WTC11 (cell line): ENCODE results near the gene ARHGAP6. TPM values are rescaled to one million over a fixed set of nuclear protein-coding genes. Genes with fewer than 3 reads are reported as not detected.

ENCODE experiments used
- ATAC-seq: fragments of 200-7000 bp; cut with Tn5 transposase; 2 replicates; pipeline ENCODE4 v1.10.0; 2021; ENCODE audit warnings: mild to moderate bottlenecking, moderate library complexity
- CTCF ChIA-PET: fragments of 300-600 bp; sonication (Branson Sonifier 250); formaldehyde crosslinking; loops from one replicate; lab custom pipeline; 2021; ENCODE audit warnings: antibody characterized with exemption; lab: Charles Lee
- POLR2A ChIA-PET: fragments of 350-600 bp; sonication (Branson Sonifier 250); formaldehyde crosslinking; loops from one replicate; lab custom pipeline; 2021; ENCODE audit warnings: antibody characterized with exemption; lab: Charles Lee
- DNase-seq: peaks from one replicate; pipeline ENCODE4 v3.0.0; 2021; ENCODE audit warnings: low spot score
- H3K27ac Mint-ChIP-seq: 2 replicates; pipeline ENCODE4 v1.8.0; 2021; ENCODE audit warnings: mixed read lengths
- H3K27me3 Mint-ChIP-seq: 2 replicates; pipeline ENCODE4 v1.8.0; 2021; ENCODE audit warnings: low read depth, mild to moderate bottlenecking, moderate library complexity, mixed read lengths
- H3K36me3 Mint-ChIP-seq: 2 replicates; pipeline ENCODE4 v1.8.0; 2021; ENCODE audit warnings: mixed read lengths
- H3K4me1 Mint-ChIP-seq: 2 replicates; pipeline ENCODE4 v1.8.0; 2022; ENCODE audit warnings: mixed read lengths
- H3K4me3 Mint-ChIP-seq: 2 replicates; pipeline ENCODE4 v1.8.0; 2021; ENCODE audit warnings: mild to moderate bottlenecking, moderate library complexity, mixed read lengths
- H3K9me3 Mint-ChIP-seq: 2 replicates; pipeline ENCODE4 v1.8.0; 2021; ENCODE audit warnings: mixed read lengths
- ATF1 ChIP-seq: sonication (generic); formaldehyde crosslinking; IDR thresholded peaks from 2 replicates; pipeline ENCODE4 v1.8.1; 2023; ENCODE audit warnings: mild to moderate bottlenecking, moderate library complexity, missing genetic modification reagents
- EMX1 ChIP-seq: fragments of 250-450 bp; sonication (Bioruptor Pico); IDR thresholded peaks from 2 replicates; pipeline ENCODE4 v1.8.0; 2021; ENCODE audit warnings: mild to moderate bottlenecking
- FOXJ3 ChIP-seq: sonication (generic); formaldehyde crosslinking; IDR thresholded peaks from 2 replicates; pipeline ENCODE4 v1.9.0; 2021; ENCODE audit warnings: missing genetic modification reagents, mild to moderate bottlenecking, borderline replicate concordance
- FOXP1 ChIP-seq: sonication (generic); formaldehyde crosslinking; IDR thresholded peaks from 2 replicates; pipeline ENCODE4 v1.8.0; 2022; ENCODE audit warnings: missing genetic modification reagents, mild to moderate bottlenecking, moderate library complexity, borderline replicate concordance
- GRHL2 ChIP-seq: fragments of 250-450 bp; sonication (Bioruptor Pico); IDR thresholded peaks from 2 replicates; pipeline ENCODE4 v1.8.0; 2022; ENCODE audit warnings: mild to moderate bottlenecking, moderate library complexity; ENCODE audit not compliant: insufficient replicate concordance, severe bottlenecking
- IRF2 ChIP-seq: sonication (generic); formaldehyde crosslinking; IDR thresholded peaks from 2 replicates; pipeline ENCODE4 v1.8.0; 2022; ENCODE audit warnings: low read depth, missing genetic modification reagents, borderline replicate concordance
- NFATC4 ChIP-seq: fragments of 250-450 bp; sonication (Bioruptor Pico); IDR thresholded peaks from 2 replicates; pipeline ENCODE4 v1.9.0; 2021; ENCODE audit warnings: mild to moderate bottlenecking
- NFYB ChIP-seq: sonication (generic); formaldehyde crosslinking; conservative IDR thresholded peaks from 2 replicates; pipeline ENCODE4 v1.8.0; 2022; ENCODE audit warnings: low read depth, missing genetic modification reagents
- RORB ChIP-seq: fragments of 250-450 bp; sonication (Bioruptor Pico); IDR thresholded peaks from 2 replicates; pipeline ENCODE4 v1.9.0; 2021; ENCODE audit warnings: mild to moderate bottlenecking
- TP53 ChIP-seq: sonication (generic); formaldehyde crosslinking; IDR thresholded peaks from 2 replicates; pipeline ENCODE4 v1.8.1; 2023; ENCODE audit warnings: mild to moderate bottlenecking, missing genetic modification reagents
- ZBTB21 ChIP-seq: sonication (generic); formaldehyde crosslinking; IDR thresholded peaks from 2 replicates; pipeline ENCODE4 v1.8.1; 2023; ENCODE audit warnings: mild to moderate bottlenecking, missing genetic modification reagents, borderline replicate concordance
- ZNF416 ChIP-seq: fragments of 250-450 bp; sonication (Bioruptor Pico); IDR thresholded peaks from 2 replicates; pipeline ENCODE4 v1.9.0; 2021; ENCODE audit warnings: mild to moderate bottlenecking, inconsistent platforms
- total RNA-seq: library from RNA; stranded (reverse); gene quantifications from 3 replicates; pipeline ENCODE4 v1.2.3, GENCODE V29; 2021
- TF ChIP-seq, protein P1 (sequence below): sonication (generic); formaldehyde crosslinking; IDR thresholded peaks from 2 replicates; pipeline ENCODE4 v1.8.0; 2023; ENCODE audit warnings: missing genetic modification reagents
- TF ChIP-seq, protein P2 (sequence below): sonication (generic); formaldehyde crosslinking; IDR thresholded peaks from 2 replicates; pipeline ENCODE4 v1.8.1; 2023; ENCODE audit warnings: mild to moderate bottlenecking, missing genetic modification reagents
- TF ChIP-seq, protein P3 (sequence below): sonication (generic); formaldehyde crosslinking; IDR thresholded peaks from 2 replicates; pipeline ENCODE4 v1.8.1; 2023; ENCODE audit warnings: mild to moderate bottlenecking, missing genetic modification reagents, moderate library complexity
- TF ChIP-seq, protein P4 (sequence below): sonication (generic); formaldehyde crosslinking; IDR thresholded peaks from 2 replicates; pipeline ENCODE4 v1.8.1; 2022; ENCODE audit warnings: low read depth, missing genetic modification reagents, borderline replicate concordance

Gene ARHGAP6
- total RNA-seq, 1 experiment from 2014 or later = 1.0 TPM

DNA sequence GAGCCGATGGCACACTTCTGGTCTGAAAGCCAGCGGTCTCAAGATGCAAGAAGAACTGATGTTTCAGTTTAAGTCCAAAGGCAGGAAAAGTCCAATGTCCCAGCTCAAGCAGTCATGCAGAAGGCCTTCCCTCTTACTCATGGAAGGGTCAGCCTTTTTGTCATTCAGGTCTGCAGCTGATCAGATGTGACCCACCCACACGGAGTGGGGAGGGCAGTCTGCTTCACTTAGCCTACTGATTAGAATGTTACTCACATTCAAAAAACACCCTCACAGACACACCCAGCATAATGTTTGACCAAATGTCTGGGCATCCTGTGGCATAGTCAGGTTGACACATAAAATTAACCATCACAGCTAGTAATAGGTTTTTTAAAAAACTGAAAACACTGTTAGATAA, 548.0 kb downstream of the ARHGAP6 start:
- ChIA-PET POLR2A (no interaction called here), CTCF (no interaction called here)
- no peaks in the 10 kb centered on the region for H3K9me3 Mint-ChIP-seq
- H3K27ac Mint-ChIP-seq = no peak overlapping the region
- H3K4me1 Mint-ChIP-seq = no peaks in the 10 kb centered on the region
- DNase-seq = no peak
- H3K4me3 Mint-ChIP-seq = no peak overlapping the region
- TF ChIP-seq IRF2 (CRISPR knock-in tag) (no peak), FOXP1 (CRISPR knock-in tag) (no peak), ATF1 (no peak), RORB (CRISPR knock-in tag) (no peak)
- no peak for ATAC-seq
- H3K36me3 Mint-ChIP-seq = peaks cover 49% of the 10 kb centered on the region
- H3K27me3 Mint-ChIP-seq = no peaks in the 10 kb centered on the region

DNA sequence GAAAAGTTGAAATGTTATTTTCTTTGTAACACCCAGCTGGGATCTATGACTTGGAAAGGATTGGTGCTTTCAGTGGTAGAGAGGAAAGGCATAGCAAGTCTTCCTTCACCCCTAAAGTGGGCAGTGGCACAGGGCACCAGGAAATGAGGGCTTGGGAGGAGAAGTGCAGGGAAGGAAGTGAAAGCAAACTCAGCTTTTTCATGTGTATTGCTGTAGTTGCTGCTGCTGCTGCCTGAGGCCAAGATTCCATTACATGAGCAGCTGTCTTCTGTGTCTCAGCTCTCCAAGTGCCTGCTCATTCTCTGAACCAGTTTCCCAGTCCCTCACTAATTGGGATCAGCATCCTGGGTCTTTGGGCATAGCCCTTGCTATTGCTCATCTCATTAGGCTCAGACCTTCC, 552.0 kb downstream of the ARHGAP6 start:
- Mint-ChIP-seq H3K27me3 (no peaks in the 10 kb centered on the region), H3K4me3 (no peak overlapping the region), H3K9me3 (no peaks in the 10 kb centered on the region), H3K27ac (no peak overlapping the region), H3K4me1 (peaks cover 6% of the 10 kb centered on the region; the same call in 1 of the 2 replicates)
- ATAC-seq (no peak), DNase-seq (no peak)
- ChIA-PET CTCF (no interaction called here), POLR2A (no interaction called here)
- no peak for TF ChIP-seq FOXJ3 (CRISPR knock-in tag)
- no peak for TF ChIP-seq ZNF416 (CRISPR knock-in tag)
- TF ChIP-seq, all 79 proteins: peak for 0
- H3K36me3 Mint-ChIP-seq = peaks cover 29% of the 10 kb centered on the region

DNA sequence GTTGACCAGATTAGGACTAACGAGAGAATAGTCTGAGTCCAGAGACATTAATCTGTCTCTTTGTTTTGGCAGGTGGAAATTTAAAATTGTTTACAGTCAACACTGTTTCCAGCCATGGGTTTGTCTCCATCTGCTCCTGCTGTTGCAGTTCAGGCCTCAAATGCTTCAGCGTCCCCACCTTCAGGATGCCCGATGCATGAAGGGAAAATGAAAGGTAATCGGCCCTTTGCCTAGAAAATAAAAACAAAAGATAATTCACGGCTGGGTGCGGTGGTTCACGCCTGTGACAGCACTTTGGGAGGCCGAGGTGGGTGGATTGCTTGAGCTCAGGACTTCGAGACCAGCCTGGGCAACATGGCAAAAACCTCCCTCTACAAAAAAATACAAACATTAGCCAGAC, 553.8 kb downstream of the ARHGAP6 start:
- POLR2A ChIA-PET = no interaction called here
- ATAC-seq (no peak), DNase-seq (no peak)
- TF ChIP-seq, protein P1, sequence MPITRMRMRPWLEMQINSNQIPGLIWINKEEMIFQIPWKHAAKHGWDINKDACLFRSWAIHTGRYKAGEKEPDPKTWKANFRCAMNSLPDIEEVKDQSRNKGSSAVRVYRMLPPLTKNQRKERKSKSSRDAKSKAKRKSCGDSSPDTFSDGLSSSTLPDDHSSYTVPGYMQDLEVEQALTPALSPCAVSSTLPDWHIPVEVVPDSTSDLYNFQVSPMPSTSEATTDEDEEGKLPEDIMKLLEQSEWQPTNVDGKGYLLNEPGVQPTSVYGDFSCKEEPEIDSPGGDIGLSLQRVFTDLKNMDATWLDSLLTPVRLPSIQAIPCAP (CRISPR knock-in tag) = no peak
- TF ChIP-seq, protein P2, sequence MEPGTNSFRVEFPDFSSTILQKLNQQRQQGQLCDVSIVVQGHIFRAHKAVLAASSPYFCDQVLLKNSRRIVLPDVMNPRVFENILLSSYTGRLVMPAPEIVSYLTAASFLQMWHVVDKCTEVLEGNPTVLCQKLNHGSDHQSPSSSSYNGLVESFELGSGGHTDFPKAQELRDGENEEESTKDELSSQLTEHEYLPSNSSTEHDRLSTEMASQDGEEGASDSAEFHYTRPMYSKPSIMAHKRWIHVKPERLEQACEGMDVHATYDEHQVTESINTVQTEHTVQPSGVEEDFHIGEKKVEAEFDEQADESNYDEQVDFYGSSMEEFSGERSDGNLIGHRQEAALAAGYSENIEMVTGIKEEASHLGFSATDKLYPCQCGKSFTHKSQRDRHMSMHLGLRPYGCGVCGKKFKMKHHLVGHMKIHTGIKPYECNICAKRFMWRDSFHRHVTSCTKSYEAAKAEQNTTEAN (CRISPR knock-in tag) = no peak
- TF ChIP-seq, protein P3, sequence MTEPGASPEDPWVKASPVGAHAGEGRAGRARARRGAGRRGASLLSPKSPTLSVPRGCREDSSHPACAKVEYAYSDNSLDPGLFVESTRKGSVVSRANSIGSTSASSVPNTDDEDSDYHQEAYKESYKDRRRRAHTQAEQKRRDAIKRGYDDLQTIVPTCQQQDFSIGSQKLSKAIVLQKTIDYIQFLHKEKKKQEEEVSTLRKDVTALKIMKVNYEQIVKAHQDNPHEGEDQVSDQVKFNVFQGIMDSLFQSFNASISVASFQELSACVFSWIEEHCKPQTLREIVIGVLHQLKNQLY (CRISPR knock-in tag) = no peak
- TF ChIP-seq, protein P4, sequence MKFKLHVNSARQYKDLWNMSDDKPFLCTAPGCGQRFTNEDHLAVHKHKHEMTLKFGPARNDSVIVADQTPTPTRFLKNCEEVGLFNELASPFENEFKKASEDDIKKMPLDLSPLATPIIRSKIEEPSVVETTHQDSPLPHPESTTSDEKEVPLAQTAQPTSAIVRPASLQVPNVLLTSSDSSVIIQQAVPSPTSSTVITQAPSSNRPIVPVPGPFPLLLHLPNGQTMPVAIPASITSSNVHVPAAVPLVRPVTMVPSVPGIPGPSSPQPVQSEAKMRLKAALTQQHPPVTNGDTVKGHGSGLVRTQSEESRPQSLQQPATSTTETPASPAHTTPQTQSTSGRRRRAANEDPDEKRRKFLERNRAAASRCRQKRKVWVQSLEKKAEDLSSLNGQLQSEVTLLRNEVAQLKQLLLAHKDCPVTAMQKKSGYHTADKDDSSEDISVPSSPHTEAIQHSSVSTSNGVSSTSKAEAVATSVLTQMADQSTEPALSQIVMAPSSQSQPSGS (CRISPR knock-in tag) = no peak
- TF ChIP-seq TP53 (CRISPR knock-in tag) = no peak
- no peak for TF ChIP-seq GRHL2
- TF ChIP-seq NFATC4 (CRISPR knock-in tag) = no peak
- no peak for TF ChIP-seq ZBTB21 (CRISPR knock-in tag)
- TF ChIP-seq NFYB (CRISPR knock-in tag) = no peak
- no peak for TF ChIP-seq EMX1 (CRISPR knock-in tag)
- no peaks in the 10 kb centered on the region for H3K9me3 Mint-ChIP-seq
- CTCF ChIA-PET = no interaction called here
- peak overlapping the region; percentile 63; the same call in 1 of the 2 replicates for H3K27ac Mint-ChIP-seq
- H3K36me3 Mint-ChIP-seq = peaks cover 21% of the 10 kb centered on the region
- H3K4me3 Mint-ChIP-seq = no peak overlapping the region; the same call in 1 of the 2 replicates
- peaks cover 6% of the 10 kb centered on the region; the same call in 1 of the 2 replicates for H3K4me1 Mint-ChIP-seq
- H3K27me3 Mint-ChIP-seq = no peaks in the 10 kb centered on the region
